ENCODE measurements around the gene OGT.

DNA sequence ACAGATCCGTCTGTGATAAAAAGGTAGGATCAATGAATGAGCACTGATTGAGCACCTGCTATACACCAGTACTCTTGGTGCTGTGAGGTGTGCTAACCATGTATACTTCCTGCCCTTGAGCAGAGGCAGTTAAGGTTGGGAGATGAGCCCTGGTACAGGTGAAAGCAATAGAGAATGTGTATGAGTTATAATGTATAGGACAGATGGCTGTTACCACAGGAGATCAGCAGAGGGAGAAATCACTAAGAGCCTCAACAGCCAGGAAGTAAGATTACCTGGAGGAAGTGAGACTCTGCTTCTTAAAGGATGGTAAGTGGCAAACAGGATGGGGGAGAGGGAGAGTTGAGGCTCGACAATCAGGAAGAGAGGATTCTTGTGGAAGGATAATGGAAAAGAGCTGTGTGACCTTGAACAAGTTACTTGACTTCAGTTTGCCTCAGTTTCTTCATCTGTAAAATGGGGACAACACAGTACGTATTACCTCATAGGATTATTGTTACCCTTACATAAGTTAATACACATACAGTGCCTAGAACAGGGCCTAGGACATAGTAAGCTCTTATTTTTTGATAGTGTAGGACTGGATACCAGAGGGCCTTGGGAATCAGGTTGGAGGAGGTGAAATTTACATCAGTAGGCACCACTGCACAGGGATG lies 76.3 kb downstream of the OGT start:
- TF ChIP-seq, protein P1, sequence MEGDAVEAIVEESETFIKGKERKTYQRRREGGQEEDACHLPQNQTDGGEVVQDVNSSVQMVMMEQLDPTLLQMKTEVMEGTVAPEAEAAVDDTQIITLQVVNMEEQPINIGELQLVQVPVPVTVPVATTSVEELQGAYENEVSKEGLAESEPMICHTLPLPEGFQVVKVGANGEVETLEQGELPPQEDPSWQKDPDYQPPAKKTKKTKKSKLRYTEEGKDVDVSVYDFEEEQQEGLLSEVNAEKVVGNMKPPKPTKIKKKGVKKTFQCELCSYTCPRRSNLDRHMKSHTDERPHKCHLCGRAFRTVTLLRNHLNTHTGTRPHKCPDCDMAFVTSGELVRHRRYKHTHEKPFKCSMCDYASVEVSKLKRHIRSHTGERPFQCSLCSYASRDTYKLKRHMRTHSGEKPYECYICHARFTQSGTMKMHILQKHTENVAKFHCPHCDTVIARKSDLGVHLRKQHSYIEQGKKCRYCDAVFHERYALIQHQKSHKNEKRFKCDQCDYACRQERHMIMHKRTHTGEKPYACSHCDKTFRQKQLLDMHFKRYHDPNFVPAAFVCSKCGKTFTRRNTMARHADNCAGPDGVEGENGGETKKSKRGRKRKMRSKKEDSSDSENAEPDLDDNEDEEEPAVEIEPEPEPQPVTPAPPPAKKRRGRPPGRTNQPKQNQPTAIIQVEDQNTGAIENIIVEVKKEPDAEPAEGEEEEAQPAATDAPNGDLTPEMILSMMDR (IDR thresholded peaks at IDR 0.05): no peak
- no peak for TF ChIP-seq EP300 (IDR thresholded peaks at IDR 0.05; ENCODE audit: borderline replicate concordance in 1 of 2, low read depth in 1 of 2, low read length in 1 of 2)
